HL-60 (cell line): ENCODE data around the gene ORC2.

ENCODE experiments used
- GABPA ChIP-seq: IDR thresholded peaks from 2 replicates; pipeline ENCODE4 v1.6.1; 2012; ENCODE audit warnings: low read depth
- POLR2AphosphoS5 ChIP-seq: IDR thresholded peaks from 2 replicates; pipeline ENCODE4 v1.6.1; 2012; ENCODE audit warnings: low read depth
- SPI1 ChIP-seq: IDR thresholded peaks from 2 replicates; pipeline ENCODE4 v1.6.1; 2012; ENCODE audit warnings: low read depth, mild to moderate bottlenecking, borderline replicate concordance
- TF ChIP-seq, protein P1 (sequence below): IDR thresholded peaks from 2 replicates; pipeline ENCODE4 v1.6.1; 2012; ENCODE audit warnings: low read depth; ENCODE audit not compliant: insufficient replicate concordance
- TF ChIP-seq, protein P2 (sequence below): IDR thresholded peaks from one replicate; pipeline ENCODE4 v1.5.1; 2011; ENCODE audit warnings: low read length, control low read depth, inconsistent platforms; ENCODE audit not compliant: insufficient read depth

DNA sequence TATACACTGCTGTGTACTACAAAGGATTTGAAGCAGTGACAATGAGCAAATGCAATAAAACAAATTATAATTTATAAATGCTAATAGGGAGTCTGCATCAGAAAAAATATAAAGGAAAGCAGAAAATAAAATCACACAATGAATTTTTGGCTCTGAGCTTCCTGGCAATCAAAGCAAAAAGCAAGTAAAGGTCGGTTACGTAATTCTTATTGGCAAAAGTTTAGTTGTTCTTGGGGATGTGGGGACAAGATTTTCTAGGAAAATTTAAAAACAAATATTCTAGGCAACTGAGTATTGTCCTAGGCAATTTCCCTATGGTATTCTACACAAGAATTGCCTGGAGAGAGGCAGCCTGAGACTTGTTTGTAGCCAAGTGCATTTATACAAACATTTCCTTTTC, 1.8 kb downstream of the ORC2 start:
- TF ChIP-seq, protein P1, sequence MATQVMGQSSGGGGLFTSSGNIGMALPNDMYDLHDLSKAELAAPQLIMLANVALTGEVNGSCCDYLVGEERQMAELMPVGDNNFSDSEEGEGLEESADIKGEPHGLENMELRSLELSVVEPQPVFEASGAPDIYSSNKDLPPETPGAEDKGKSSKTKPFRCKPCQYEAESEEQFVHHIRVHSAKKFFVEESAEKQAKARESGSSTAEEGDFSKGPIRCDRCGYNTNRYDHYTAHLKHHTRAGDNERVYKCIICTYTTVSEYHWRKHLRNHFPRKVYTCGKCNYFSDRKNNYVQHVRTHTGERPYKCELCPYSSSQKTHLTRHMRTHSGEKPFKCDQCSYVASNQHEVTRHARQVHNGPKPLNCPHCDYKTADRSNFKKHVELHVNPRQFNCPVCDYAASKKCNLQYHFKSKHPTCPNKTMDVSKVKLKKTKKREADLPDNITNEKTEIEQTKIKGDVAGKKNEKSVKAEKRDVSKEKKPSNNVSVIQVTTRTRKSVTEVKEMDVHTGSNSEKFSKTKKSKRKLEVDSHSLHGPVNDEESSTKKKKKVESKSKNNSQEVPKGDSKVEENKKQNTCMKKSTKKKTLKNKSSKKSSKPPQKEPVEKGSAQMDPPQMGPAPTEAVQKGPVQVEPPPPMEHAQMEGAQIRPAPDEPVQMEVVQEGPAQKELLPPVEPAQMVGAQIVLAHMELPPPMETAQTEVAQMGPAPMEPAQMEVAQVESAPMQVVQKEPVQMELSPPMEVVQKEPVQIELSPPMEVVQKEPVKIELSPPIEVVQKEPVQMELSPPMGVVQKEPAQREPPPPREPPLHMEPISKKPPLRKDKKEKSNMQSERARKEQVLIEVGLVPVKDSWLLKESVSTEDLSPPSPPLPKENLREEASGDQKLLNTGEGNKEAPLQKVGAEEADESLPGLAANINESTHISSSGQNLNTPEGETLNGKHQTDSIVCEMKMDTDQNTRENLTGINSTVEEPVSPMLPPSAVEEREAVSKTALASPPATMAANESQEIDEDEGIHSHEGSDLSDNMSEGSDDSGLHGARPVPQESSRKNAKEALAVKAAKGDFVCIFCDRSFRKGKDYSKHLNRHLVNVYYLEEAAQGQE = no peak
- TF ChIP-seq, protein P2, sequence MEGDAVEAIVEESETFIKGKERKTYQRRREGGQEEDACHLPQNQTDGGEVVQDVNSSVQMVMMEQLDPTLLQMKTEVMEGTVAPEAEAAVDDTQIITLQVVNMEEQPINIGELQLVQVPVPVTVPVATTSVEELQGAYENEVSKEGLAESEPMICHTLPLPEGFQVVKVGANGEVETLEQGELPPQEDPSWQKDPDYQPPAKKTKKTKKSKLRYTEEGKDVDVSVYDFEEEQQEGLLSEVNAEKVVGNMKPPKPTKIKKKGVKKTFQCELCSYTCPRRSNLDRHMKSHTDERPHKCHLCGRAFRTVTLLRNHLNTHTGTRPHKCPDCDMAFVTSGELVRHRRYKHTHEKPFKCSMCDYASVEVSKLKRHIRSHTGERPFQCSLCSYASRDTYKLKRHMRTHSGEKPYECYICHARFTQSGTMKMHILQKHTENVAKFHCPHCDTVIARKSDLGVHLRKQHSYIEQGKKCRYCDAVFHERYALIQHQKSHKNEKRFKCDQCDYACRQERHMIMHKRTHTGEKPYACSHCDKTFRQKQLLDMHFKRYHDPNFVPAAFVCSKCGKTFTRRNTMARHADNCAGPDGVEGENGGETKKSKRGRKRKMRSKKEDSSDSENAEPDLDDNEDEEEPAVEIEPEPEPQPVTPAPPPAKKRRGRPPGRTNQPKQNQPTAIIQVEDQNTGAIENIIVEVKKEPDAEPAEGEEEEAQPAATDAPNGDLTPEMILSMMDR = no peak
- no peak for TF ChIP-seq GABPA
- no peak for TF ChIP-seq POLR2AphosphoS5
- TF ChIP-seq SPI1 = no peak
